Vagina (tissue), 2 donors: ENCODE results near the gene ZNF628.

ENCODE experiments used
- POLR2A ChIP-seq, 2 donors: fragments of 450-650 bp; IDR thresholded peaks; one replicate each; pipeline ENCODE4 v1.6.1; 2017; ENCODE audit warnings: antibody characterized with exemption in 2 of 2, mild to moderate bottlenecking in 2 of 2, moderate library complexity in 2 of 2
- POLR2AphosphoS5 ChIP-seq, 2 donors: sonication (generic); formaldehyde crosslinking; IDR thresholded peaks; one replicate each; pipeline ENCODE4 v1.9.0; 2017; ENCODE audit warnings: antibody characterized with exemption in 2 of 2, mild to moderate bottlenecking in 2 of 2, low read depth in 1 of 2; ENCODE audit not compliant: insufficient read depth in 1 of 2
- TF ChIP-seq, protein P1 (sequence below), 3 experiments: fragments of 450-650 bp in 2 of 3; fragments of 200-600 bp in 1 of 3; sonication (generic) in 1 of 3; IDR thresholded peaks; one replicate each; pipeline ENCODE4 v1.5.1; 2017 to 2019; ENCODE audit warnings: antibody characterized with exemption in 3 of 3, mild to moderate bottlenecking in 2 of 3, moderate library complexity in 2 of 3

- TF ChIP-seq POLR2A (IDR thresholded peaks at IDR 0.05) (no peak), POLR2AphosphoS5 (IDR thresholded peaks at IDR 0.05; ENCODE audit: insufficient read depth in 1 of 2, low read depth in 1 of 2) (no peak)
- TF ChIP-seq, protein P1, sequence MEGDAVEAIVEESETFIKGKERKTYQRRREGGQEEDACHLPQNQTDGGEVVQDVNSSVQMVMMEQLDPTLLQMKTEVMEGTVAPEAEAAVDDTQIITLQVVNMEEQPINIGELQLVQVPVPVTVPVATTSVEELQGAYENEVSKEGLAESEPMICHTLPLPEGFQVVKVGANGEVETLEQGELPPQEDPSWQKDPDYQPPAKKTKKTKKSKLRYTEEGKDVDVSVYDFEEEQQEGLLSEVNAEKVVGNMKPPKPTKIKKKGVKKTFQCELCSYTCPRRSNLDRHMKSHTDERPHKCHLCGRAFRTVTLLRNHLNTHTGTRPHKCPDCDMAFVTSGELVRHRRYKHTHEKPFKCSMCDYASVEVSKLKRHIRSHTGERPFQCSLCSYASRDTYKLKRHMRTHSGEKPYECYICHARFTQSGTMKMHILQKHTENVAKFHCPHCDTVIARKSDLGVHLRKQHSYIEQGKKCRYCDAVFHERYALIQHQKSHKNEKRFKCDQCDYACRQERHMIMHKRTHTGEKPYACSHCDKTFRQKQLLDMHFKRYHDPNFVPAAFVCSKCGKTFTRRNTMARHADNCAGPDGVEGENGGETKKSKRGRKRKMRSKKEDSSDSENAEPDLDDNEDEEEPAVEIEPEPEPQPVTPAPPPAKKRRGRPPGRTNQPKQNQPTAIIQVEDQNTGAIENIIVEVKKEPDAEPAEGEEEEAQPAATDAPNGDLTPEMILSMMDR (IDR thresholded peaks at IDR 0.05), result no peak
Observed at GRCh38 chr19:55525289-55526101, 49.1 kb downstream of the ZNF628 start.
